GM23248 (cell line): ENCODE data around the gene VSX1.

Experiments
- EZH2 ChIP-seq: fragments of 200-600 bp; sonication (generic); IDR thresholded peaks from 2 replicates; pipeline ENCODE4 v1.6.1; 2018; ENCODE audit warnings: antibody characterized with exemption, mild to moderate bottlenecking; ENCODE audit not compliant: insufficient read depth, poor library complexity, severe bottlenecking
- EZH2phosphoT487 ChIP-seq: fragments of 200-600 bp; sonication (generic); IDR thresholded peaks from 2 replicates; pipeline ENCODE4 v1.6.1; 2018; ENCODE audit warnings: antibody characterized with exemption, moderate library complexity, mild to moderate bottlenecking, low read depth; ENCODE audit not compliant: insufficient read depth

DNA sequence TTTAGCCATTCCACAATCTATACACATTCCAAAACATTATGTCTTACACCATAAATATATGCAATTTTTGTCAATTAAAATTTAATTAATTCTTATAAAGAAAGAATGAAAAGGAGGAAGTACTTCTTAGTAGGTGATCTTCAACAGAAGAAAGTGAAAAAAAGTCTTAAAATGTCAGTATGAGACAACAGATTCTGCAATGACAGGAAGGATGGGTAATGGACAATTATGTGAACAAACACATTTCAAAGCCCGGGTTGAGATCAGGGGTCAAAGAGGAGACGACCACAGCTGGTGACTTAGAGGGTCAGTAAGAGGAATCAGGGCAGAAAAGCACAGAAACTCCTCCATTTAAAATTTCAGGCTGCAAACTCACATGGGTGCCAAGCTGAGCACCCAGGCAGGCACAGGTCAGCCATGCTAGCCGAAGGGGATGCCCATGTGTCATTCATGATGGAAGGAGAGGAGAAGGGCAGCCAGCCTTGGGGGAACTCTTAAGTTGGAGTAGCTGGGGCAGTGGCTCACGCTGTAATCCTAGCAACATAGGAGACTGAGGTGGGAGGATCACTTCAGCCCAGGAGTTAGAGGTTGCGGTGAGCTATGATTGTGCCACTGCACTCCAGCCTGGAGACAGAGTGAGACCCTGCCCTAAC, 11.0 kb downstream of the VSX1 start:
- TF ChIP-seq EZH2 (no peak), EZH2phosphoT487 (no peak)
